K562 (cell line): ENCODE data around the gene ZNF503. TPM values are rescaled to one million over a fixed set of nuclear protein-coding genes. Genes with fewer than 3 reads are reported as not detected.

ENCODE experiments used
- PTTG1 ChIP-seq: fragments of 450-650 bp; IDR thresholded peaks from 2 replicates; pipeline ENCODE4 v1.6.1; 2016; ENCODE audit warnings: low read depth, mild to moderate bottlenecking, missing genetic modification characterization, missing compliant biosample characterization
- polyA plus RNA-seq, 8 experiments: library from polyadenylated mRNA; depleted of rRNA in 4 of 8; stranded (reverse) in 5 of 8; unstranded in 3 of 8; fragments of >200 nt; fragmentation: Nextera tagmentation in 2 of 8; fragmentation: Illumina TruSeq in 1 of 8; extraction: Ambion mirVana in 2 of 8; extraction: Trizol in 1 of 8; gene quantifications; 2 replicates each; pipeline versions ENCODE4 v1.2.1 to v1.2.3, GENCODE V29; 2011 to 2014; ENCODE audit warnings: inconsistent platforms in 1 of 8, missing spikeins in 1 of 8
- total RNA-seq, 7 experiments: library from RNA; depleted of rRNA in 6 of 7; stranded (reverse); fragments of >200 nt in 6 of 7; fragmentation: Illumina TruSeq in 2 of 7; extraction: Trizol in 2 of 7; gene quantifications; 2 replicates each; pipeline versions ENCODE4 v1.2.1 to v1.2.3, GENCODE V29; 2011 to 2021; ENCODE audit warnings: low replicate concordance in 1 of 7
- TF ChIP-seq, protein P1 (sequence below): IDR thresholded peaks from 3 replicates; pipeline ENCODE4 v1.6.1; 2011; ENCODE audit warnings: borderline replicate concordance, mild to moderate bottlenecking, moderate library complexity; ENCODE audit not compliant: insufficient read length; ENCODE audit errors: extremely low read depth
- TF ChIP-seq, protein P2 (sequence below): fragments of 250-450 bp; sonication (Bioruptor Pico); IDR thresholded peaks from 2 replicates; pipeline ENCODE4 v1.5.0; 2021; ENCODE audit warnings: mild to moderate bottlenecking, moderate library complexity
- TF ChIP-seq, protein P3 (sequence below): fragments of 250-450 bp; sonication (Bioruptor Pico); IDR thresholded peaks from 2 replicates; pipeline ENCODE4 v1.4.0; 2020

Gene ZNF503
- total and polyA plus RNA-seq, 9 of the 15 experiments (the other 6 are each of a cell fraction or from before 2014, with no cell fraction given): not detected

DNA sequence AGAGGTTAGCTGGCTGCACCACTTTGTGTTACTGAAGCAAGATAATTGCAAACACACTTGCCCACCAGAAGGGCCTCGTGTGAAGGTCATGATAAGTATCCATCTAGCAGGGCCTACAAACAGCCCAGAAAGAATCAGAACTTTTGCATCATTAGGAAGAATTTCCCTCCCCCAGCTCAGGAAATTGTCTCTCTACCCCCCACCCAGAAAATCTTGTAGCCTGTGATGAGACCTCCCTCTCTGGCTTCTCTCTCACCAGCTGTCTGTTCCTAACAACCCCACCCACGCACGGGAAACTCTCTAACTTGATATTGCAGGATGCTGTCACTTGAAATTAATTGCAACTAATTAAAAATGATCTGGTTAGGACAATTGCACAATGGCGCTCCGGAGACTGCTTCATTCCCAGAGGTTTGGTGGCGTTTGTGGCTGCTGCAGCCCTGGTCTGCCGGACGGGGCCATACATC is 34.5 kb downstream of the ZNF503 start (continued):
- TF ChIP-seq, protein P1, sequence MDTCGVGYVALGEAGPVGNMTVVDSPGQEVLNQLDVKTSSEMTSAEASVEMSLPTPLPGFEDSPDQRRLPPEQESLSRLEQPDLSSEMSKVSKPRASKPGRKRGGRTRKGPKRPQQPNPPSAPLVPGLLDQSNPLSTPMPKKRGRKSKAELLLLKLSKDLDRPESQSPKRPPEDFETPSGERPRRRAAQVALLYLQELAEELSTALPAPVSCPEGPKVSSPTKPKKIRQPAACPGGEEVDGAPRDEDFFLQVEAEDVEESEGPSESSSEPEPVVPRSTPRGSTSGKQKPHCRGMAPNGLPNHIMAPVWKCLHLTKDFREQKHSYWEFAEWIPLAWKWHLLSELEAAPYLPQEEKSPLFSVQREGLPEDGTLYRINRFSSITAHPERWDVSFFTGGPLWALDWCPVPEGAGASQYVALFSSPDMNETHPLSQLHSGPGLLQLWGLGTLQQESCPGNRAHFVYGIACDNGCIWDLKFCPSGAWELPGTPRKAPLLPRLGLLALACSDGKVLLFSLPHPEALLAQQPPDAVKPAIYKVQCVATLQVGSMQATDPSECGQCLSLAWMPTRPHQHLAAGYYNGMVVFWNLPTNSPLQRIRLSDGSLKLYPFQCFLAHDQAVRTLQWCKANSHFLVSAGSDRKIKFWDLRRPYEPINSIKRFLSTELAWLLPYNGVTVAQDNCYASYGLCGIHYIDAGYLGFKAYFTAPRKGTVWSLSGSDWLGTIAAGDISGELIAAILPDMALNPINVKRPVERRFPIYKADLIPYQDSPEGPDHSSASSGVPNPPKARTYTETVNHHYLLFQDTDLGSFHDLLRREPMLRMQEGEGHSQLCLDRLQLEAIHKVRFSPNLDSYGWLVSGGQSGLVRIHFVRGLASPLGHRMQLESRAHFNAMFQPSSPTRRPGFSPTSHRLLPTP: no peak
- TF ChIP-seq PTTG1 (tag): no peak
- TF ChIP-seq, protein P2, sequence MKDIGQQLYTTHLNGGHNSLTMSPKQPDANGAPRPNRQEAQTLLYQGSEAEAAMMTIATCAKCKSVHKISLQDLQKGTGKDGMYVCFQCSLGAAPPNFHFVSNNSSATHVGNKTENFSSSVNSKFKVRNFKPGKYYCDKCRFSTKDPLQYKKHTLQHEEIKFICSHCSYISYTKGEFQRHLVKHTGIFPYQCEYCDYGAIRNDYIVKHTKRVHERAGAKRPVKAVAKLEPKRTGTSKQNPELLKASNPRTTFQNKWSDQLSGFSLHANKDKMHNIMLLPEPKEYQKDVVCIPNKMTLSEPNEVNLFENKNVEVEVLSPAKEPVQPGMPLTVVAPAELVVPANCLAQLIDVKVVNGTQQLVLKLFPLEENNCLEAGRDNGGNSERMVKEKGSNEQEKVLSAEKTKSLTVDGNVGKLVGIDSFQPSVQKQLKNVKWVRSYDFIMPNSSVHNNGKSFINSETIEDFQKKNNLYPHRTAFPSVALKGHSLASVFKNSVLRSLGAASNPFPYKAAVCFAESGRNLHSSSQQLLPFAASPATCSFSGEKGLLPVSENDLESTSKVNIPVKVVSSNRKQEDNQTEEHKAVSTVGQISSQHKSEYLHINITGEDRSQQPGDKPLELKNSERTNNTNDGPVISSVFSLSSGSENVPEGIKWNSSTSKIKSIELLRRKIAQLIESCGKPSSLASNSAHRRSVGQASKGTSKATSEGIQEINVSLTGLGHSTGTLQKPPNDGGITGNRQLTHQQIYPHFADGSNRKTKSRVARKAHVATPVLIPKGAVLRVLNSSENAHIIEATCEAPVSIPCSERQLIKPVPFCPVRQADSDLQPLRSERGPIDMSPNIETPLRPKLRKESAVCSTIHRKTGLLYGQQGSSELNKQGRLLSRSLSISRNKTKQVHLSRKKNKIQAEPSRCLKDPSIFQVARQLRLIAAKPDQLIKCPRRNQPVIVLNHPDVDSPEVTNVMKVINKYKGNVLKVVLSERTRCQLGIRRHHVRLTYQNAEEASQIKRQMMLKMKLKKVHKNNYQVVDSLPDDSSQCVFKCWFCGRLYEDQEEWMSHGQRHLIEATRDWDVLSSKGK (CRISPR knock-in tag): no peak
- TF ChIP-seq, protein P3, sequence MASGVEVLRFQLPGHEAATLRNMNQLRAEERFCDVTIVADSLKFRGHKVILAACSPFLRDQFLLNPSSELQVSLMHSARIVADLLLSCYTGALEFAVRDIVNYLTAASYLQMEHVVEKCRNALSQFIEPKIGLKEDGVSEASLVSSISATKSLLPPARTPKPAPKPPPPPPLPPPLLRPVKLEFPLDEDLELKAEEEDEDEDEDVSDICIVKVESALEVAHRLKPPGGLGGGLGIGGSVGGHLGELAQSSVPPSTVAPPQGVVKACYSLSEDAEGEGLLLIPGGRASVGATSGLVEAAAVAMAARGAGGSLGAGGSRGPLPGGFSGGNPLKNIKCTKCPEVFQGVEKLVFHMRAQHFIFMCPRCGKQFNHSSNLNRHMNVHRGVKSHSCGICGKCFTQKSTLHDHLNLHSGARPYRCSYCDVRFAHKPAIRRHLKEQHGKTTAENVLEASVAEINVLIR (CRISPR knock-in tag): no peak
- TF ChIP-seq, all 486 proteins: peak for 0
